GM12891 (cell line): ENCODE measurements around the gene NBEAL1.
A peak's percentile ranks its signal among the peaks of the same experiment; 100 is the strongest.
"Not testable (repeated sequence)": the region's sequence is repeated elsewhere in the genome, so short reads cannot be mapped to it uniquely, and the experiment has no call there.

Experiments used
- DNase-seq: peaks from one replicate; pipeline ENCODE4 v3.0.0; 2011; ENCODE audit warnings: low spot score; ENCODE audit not compliant: insufficient read length
- FAIRE-seq: peaks from 2 replicates; lab custom pipeline; 2011; peaks lifted over from hg19 to GRCh38; lab: Jason Lieb, UNC
- PAX5 ChIP-seq: IDR thresholded peaks from 2 replicates; pipeline ENCODE4 v1.6.1; 2011; ENCODE audit warnings: low read length, moderate library complexity, mild to moderate bottlenecking; ENCODE audit not compliant: insufficient read depth, severe bottlenecking
- POLR2A ChIP-seq: IDR thresholded peaks from 2 replicates; pipeline ENCODE4 v1.6.1; 2011; ENCODE audit warnings: low read depth, low read length, control low read depth
- POLR2AphosphoS5 ChIP-seq: IDR thresholded peaks from 2 replicates; pipeline ENCODE4 v1.6.1; 2011; ENCODE audit warnings: low read depth, low read length, control low read depth
- POU2F2 ChIP-seq: IDR thresholded peaks from 2 replicates; pipeline ENCODE4 v1.6.1; 2011; ENCODE audit warnings: low read depth, mild to moderate bottlenecking, control low read depth, low read length, moderate library complexity
- SPI1 ChIP-seq: IDR thresholded peaks from 2 replicates; pipeline ENCODE4 v1.6.1; 2011; ENCODE audit warnings: low read depth, low read length, control low read depth
- TAF1 ChIP-seq: IDR thresholded peaks from 2 replicates; pipeline ENCODE4 v1.6.1; 2011; ENCODE audit warnings: low read depth, low read length, control low read depth

Gene NBEAL1

GRCh38 chr2:203238704-203239526 is 224.2 kb downstream of the NBEAL1 start, which contains the start of gene CYP20A1:
CYP20A1 (plus strand) TSS chr2:203239018; CDS start chr2:203239063, 45 bp downstream.
- TF ChIP-seq SPI1 (no peak), PAX5 (peak; percentile 69), POLR2A (peak; percentile 96), POU2F2 (peak; percentile 48; the same call in 1 of the 2 replicates), TAF1 (peak; percentile 50), POLR2AphosphoS5 (peak; percentile 96)
- FAIRE-seq, result peak; percentile 96
- DNase-seq, result peak; percentile 87

GRCh38 chr2:203240491-203240890 is 225.8 kb downstream of the NBEAL1 start:
- FAIRE-seq (no peak), DNase-seq (no peak)
- TF ChIP-seq TAF1 (no peak), POLR2AphosphoS5 (no peak), SPI1 (no peak), PAX5 (no peak), POLR2A (no peak), POU2F2 (no peak)

- no peak for DNase-seq
- no peak for FAIRE-seq
- no peak for TF ChIP-seq TAF1
- TF ChIP-seq POLR2AphosphoS5, result no peak
- no peak for TF ChIP-seq SPI1
- no peak for TF ChIP-seq POLR2A
- TF ChIP-seq POU2F2, result no peak
- no peak for TF ChIP-seq PAX5
Observed at GRCh38 chr2:203242518-203242917, 227.8 kb downstream of the NBEAL1 start.

GRCh38 chr2:203246646-203247045 is 232.0 kb downstream of the NBEAL1 start:
- DNase-seq (no peak), FAIRE-seq (no peak)
- no peak for TF ChIP-seq POLR2AphosphoS5
- TF ChIP-seq SPI1, result no peak
- no peak for TF ChIP-seq POU2F2
- no peak for TF ChIP-seq POLR2A
- no peak for TF ChIP-seq PAX5

- no peak for TF ChIP-seq PAX5
- no peak for TF ChIP-seq POU2F2
- TF ChIP-seq SPI1, result no peak
- TF ChIP-seq POLR2AphosphoS5, result no peak
- no peak for TF ChIP-seq TAF1
- no peak for TF ChIP-seq POLR2A
- FAIRE-seq (no peak), DNase-seq (no peak)
Observed at GRCh38 chr2:203252818-203253217, 238.1 kb downstream of the NBEAL1 start.

- not testable (repeated sequence) for DNase-seq, FAIRE-seq
Observed at GRCh38 chr2:203253422-203254095, 238.9 kb downstream of the NBEAL1 start.

- no peak for TF ChIP-seq POU2F2
- no peak for TF ChIP-seq POLR2AphosphoS5
- no peak for TF ChIP-seq SPI1
- TF ChIP-seq TAF1, result no peak
- no peak for TF ChIP-seq PAX5
- TF ChIP-seq POLR2A, result no peak
- no peak for DNase-seq
- no peak for FAIRE-seq
Observed at GRCh38 chr2:203261326-203262159, 246.9 kb downstream of the NBEAL1 start.
